Measurements from ENCODE around the gene MEGF10. TPM values are rescaled to one million over a fixed set of nuclear protein-coding genes. Genes with fewer than 3 reads are reported as not detected.

The MEGF10 gene
- total RNA-seq, 3 donors from 2014 or later (not counting 1 experiment from before 2014, with no cell fraction given) = 1.4 TPM; not detected in 2

DNA sequence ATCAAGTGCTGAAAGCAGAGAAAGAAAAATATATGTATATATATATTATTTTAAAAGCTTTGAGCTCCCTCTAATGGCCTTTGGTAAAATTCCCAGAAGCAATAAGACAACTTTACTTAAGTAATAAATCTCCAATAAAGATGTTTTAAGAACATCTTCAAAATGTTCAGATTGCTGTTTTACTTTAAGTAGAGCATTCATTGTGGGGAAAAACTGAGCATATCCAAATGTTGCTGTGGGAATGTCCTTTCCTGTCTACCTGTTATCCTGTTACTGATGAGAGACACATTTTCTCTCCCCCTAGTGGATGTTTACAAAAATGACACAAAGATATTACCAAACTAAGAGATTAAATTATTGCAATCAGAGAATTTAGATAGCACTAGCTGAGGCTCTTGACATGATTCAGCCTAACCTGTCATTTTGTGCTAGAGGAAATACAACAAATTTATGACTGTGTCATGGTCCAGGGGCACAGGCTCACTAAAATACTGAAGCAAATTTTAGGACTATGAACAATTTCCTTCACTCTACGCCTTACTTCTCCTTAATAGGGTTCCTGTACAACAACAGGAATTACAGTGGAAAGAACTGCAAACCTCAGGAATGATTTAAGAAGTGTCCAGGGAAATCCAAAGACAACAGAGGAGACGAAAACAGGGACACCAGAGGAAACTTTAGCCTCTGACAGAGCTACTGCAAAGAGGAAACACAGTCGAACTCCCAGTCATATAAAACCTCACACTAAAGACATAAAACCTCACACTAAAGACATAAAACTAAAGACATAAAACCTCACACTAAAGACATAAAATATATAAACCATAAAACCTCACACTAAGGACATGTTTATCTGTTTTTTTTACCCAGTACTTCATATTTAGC lies 202.5 kb downstream of the MEGF10 start:
- WGBS (ENCODE audit: insufficient coverage) = 54% methylated on average over 3 of the region's 3 CpGs
- TF ChIP-seq, protein P1, sequence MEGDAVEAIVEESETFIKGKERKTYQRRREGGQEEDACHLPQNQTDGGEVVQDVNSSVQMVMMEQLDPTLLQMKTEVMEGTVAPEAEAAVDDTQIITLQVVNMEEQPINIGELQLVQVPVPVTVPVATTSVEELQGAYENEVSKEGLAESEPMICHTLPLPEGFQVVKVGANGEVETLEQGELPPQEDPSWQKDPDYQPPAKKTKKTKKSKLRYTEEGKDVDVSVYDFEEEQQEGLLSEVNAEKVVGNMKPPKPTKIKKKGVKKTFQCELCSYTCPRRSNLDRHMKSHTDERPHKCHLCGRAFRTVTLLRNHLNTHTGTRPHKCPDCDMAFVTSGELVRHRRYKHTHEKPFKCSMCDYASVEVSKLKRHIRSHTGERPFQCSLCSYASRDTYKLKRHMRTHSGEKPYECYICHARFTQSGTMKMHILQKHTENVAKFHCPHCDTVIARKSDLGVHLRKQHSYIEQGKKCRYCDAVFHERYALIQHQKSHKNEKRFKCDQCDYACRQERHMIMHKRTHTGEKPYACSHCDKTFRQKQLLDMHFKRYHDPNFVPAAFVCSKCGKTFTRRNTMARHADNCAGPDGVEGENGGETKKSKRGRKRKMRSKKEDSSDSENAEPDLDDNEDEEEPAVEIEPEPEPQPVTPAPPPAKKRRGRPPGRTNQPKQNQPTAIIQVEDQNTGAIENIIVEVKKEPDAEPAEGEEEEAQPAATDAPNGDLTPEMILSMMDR (IDR thresholded peaks at IDR 0.05) = peak; percentile 94
- no peaks in the 10 kb centered on the region for H3K9me3 Mint-ChIP-seq
- peaks cover 3% of the 10 kb centered on the region for H3K27me3 ChIP-seq (ENCODE audit: control insufficient read depth, insufficient read depth, low read length)
- H3K9me3 ChIP-seq (ENCODE audit: control insufficient read depth, insufficient read depth, low read length) = no peaks in the 10 kb centered on the region
- intact Hi-C loops (cut with micrococcal nuclease) = loop anchor here (1.0 to 5.0 kb wide), 2 partner anchors 817 to 836 kb away; no protein-coding TSS in a partner anchor
- H3K4me3 ChIP-seq (ENCODE audit: low read length) = no peak overlapping the region
- H3K27ac ChIP-seq (ENCODE audit: low read length) = no peak overlapping the region
- peak in 1 of 2 donors; percentile 57 for DNase-seq
- H3K27ac Mint-ChIP-seq = no peak overlapping the region
- H3K27me3 Mint-ChIP-seq (ENCODE audit: low read depth in 2 of 2) = peaks cover 26 to 47% of the 10 kb centered on the region in 2 donors
- H3K36me3 ChIP-seq (ENCODE audit: control insufficient read depth, insufficient read depth, low read length) = no peaks in the 10 kb centered on the region
- no peak overlapping the region for H3K4me3 Mint-ChIP-seq
- no peaks in the 10 kb centered on the region for H3K4me1 ChIP-seq (ENCODE audit: control insufficient read depth, insufficient read depth, low read length)
- H3K36me3 Mint-ChIP-seq = no peaks in the 10 kb centered on the region
- no peaks in the 10 kb centered on the region for H3K4me1 Mint-ChIP-seq
- peak; percentile 39 to 67 (median 53) for ATAC-seq

GRCh38 chr5:127498548-127498947 lies 208.0 kb downstream of the MEGF10 start:
- Histone ChIP-seq H3K36me3 (ENCODE audit: control insufficient read depth, insufficient read depth, low read length) (no peaks in the 10 kb centered on the region), H3K4me1 (ENCODE audit: control insufficient read depth, insufficient read depth, low read length) (no peaks in the 10 kb centered on the region), H3K9me3 (ENCODE audit: control insufficient read depth, insufficient read depth, low read length) (no peaks in the 10 kb centered on the region), H3K27ac (ENCODE audit: low read length) (no peak overlapping the region), H3K4me3 (ENCODE audit: low read length) (no peak overlapping the region), H3K27me3 (ENCODE audit: control insufficient read depth, insufficient read depth, low read length) (no peaks in the 10 kb centered on the region)
- Mint-ChIP-seq H3K27ac (no peak overlapping the region), H3K27me3 (ENCODE audit: low read depth in 2 of 2) (peaks cover 28 to 31% of the 10 kb centered on the region in 2 donors), H3K4me3 (no peak overlapping the region), H3K4me1 (no peaks in the 10 kb centered on the region), H3K9me3 (no peaks in the 10 kb centered on the region), H3K36me3 (no peaks in the 10 kb centered on the region)
- intact Hi-C loops (cut with micrococcal nuclease) = no loop called here
- DNase-seq (no peak), ATAC-seq (no peak)
- WGBS (ENCODE audit: insufficient coverage) = 82% methylated on average over 1 of the region's 1 CpG
- TF ChIP-seq, protein P1 (IDR thresholded peaks at IDR 0.05) = no peak

DNA sequence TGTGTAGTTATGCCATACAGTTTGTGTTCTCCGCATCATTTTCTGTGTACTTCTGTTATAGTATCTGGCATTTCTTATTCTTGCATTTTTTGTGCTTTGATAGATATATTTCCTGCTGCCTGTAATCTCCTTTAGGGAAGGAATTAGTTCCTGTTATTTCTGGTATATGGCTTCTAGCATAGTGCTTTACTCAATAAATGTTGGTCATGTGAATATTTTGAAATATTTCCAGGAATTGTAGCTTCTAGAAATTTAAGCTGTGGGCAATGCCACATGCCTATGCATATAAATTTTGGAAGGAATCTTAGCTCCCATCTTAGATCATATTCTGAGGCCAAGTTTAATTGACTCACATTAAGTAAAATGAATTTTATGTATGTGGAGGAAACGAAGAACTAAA lies 215.3 kb downstream of the MEGF10 start:
- no peak overlapping the region for H3K27ac Mint-ChIP-seq

More for the DNA sequence above, 215.3 kb downstream of the MEGF10 start:
- intact Hi-C loops (cut with micrococcal nuclease) = no loop called here
- no peak overlapping the region for H3K27ac ChIP-seq (ENCODE audit: low read length)
- no peaks in the 10 kb centered on the region for H3K4me1 ChIP-seq (ENCODE audit: control insufficient read depth, insufficient read depth, low read length)
- no peak for DNase-seq
- no peak for ATAC-seq
- no peak overlapping the region for H3K4me3 ChIP-seq (ENCODE audit: low read length)
- no peak overlapping the region for H3K4me3 Mint-ChIP-seq
- H3K9me3 ChIP-seq (ENCODE audit: control insufficient read depth, insufficient read depth, low read length) = no peaks in the 10 kb centered on the region
- WGBS (ENCODE audit: insufficient coverage) = 77% methylated on average over 1 of the region's 2 CpGs
- TF ChIP-seq, protein P1 (IDR thresholded peaks at IDR 0.05) = no peak
- no peaks in the 10 kb centered on the region for H3K4me1 Mint-ChIP-seq
- H3K27me3 Mint-ChIP-seq (ENCODE audit: low read depth in 2 of 2) = peaks cover 16 to 22% of the 10 kb centered on the region in 2 donors
- H3K36me3 Mint-ChIP-seq = no peaks in the 10 kb centered on the region
- no peaks in the 10 kb centered on the region for H3K9me3 Mint-ChIP-seq
- H3K36me3 ChIP-seq (ENCODE audit: control insufficient read depth, insufficient read depth, low read length) = no peaks in the 10 kb centered on the region
- H3K27me3 ChIP-seq (ENCODE audit: control insufficient read depth, insufficient read depth, low read length) = peaks cover 2% of the 10 kb centered on the region
